GM18907 (cell line): ENCODE measurements around the gene FBXW9.
"Not testable (repeated sequence)": the region's sequence is repeated elsewhere in the genome, so short reads cannot be mapped to it uniquely, and the experiment has no call there.

ENCODE experiments used
- ATAC-seq: cut with Tn5 transposase; IDR thresholded peaks from one replicate; pipeline ENCODE4 v1.9.1; 2021; ENCODE audit warnings: mild to moderate bottlenecking, moderate library complexity; ENCODE audit not compliant: unreplicated experiment

The FBXW9 gene

DNA sequence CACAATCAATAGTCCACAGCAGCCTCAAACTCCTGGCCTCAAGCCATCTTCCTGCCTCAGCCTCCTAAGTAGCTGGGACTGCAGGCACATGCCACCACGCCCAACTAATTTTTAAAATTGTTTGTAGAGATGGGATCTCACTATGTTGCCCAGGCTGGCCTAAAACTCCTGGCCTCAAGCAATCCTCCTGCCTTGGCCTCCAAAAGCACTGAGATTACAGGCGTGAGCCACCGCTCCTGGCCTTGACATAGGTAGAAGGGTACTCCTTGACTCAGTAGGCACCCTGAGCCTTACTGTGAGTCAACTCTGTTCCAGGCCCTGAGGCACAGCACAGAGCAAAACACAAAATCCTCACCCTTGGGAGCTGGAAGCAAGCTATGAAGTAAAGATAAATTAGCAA lies 19.5 kb upstream of the FBXW9 start:
- no peak for ATAC-seq

GRCh38 chr19:12715102-12715501 lies 18.7 kb upstream of the FBXW9 start:
- no peak for ATAC-seq

- ATAC-seq: not testable (repeated sequence)
Observed at GRCh38 chr19:12713304-12713703, 16.9 kb upstream of the FBXW9 start.

DNA sequence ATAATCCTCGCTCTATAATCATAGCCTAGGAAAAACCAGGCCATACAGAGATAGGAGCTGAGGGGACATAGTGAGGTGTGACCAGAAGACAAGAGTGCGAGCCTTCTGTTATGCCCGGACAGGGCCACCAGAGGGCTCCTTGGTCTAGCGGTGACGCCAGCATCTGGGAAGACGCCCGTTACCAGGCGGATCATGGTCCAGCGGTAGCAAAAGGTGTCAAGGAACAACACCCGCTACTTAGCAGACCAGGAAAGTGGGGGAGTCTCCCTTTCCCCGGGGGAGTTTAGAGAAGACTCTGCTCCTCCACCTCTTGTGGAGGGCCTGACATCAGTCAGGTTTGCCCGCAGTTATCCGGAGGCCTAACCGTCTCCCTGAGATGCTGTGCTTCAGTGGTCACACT lies 15.6 kb upstream of the FBXW9 start:
- ATAC-seq: not testable (repeated sequence)

DNA sequence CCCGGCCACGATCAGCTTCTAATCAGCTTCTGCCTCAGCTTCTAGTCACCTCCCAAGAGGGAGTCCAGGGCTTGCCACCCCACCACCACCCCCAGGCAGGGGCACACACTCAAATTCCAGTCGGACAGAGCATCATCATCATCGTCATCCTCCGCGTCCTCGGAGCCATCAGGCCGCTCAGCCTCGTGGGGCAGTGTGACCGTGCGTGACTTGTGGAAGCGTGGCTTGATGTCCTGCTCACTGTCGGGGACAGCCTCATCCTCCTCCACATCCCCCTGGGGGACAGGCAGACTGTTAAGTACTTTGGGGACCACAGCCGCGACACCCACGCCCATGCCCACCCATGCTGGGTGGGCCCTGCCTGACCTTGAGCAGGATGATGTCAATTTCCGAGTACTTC lies 14.8 kb upstream of the FBXW9 start:
- no peak for ATAC-seq

DNA sequence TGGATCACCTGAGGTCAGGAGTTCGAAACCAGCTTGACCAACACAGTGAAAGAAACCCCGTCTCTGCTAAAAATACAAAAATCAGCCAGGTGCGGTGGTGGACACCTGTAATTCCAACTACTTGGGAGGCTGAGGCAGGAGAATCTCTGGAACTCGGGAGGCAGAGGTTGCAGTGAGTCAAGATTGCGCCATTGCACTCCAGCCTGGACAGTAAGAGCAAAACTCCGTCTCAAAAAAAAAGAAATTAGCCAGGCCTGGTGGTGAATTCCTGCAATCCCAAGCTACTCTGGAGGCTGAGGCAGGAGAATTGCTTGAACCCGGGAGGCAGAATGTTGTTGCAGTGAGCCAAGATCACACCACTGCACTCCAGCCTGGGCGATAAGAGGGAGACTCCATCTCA lies 12.2 kb upstream of the FBXW9 start:
- ATAC-seq: no peak

DNA sequence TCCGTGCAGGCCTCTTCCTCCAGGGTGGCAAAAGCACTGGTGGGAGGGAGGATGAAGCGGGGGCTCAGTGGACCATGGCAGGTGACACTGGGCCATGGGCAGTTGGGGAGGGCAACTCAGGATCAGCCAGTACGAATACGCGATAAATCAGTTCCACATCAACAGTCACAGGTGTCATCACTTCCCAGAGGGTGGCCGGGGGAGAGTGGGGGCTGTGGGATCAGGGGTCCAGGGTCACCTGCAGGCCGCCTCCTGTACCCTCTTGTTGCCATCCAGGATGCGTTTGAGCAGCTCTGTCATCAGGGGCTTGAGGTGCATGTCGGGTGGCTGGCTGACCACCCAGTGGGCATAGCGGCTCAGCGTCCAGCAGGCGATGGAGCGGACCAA lies 9.9 kb upstream of the FBXW9 start:
- no peak for ATAC-seq

DNA sequence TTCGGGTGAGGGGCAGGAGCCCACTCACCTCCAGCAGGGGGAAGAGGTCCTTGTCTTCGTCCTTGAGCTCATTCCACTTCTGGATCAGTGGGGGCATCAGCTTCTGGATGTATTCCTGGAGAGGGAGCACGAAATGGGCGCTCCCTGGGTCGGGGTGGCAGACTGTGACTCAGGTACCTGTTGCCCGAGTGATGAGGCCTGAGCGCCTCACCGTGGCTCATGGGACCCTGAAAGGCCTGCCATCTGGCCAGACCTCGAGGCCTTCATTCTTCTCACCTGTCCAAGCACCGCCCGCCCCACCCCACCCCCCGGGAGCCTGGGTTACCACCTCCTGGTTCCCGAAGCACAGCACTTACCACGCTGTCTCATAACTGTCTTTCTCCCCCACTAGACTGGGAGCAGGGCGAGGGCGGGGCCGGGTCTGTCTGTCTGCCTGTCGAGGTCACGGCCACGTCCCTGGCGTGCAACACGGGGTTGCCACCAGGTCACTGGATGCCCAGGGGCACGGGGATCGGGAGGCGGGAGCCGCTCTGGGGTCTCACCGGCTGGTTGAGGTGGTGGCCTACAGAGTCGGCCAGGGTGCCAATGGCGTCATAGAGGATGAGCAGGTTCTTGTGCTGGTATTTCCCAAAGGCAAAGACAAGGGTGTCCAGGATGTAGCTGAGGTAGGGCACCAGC lies 9.4 kb upstream of the FBXW9 start:
- ATAC-seq: no peak

- no peak for ATAC-seq
Observed at GRCh38 chr19:12705169-12705568, 8.7 kb upstream of the FBXW9 start.

GRCh38 chr19:12703046-12703445 lies 6.6 kb upstream of the FBXW9 start:
- no peak for ATAC-seq

- no peak for ATAC-seq
Observed at GRCh38 chr19:12701596-12702282, 5.3 kb upstream of the FBXW9 start.

GRCh38 chr19:12698138-12698537 lies 1.7 kb upstream of the FBXW9 start:
- no peak for ATAC-seq

- not testable (repeated sequence) for ATAC-seq
Observed at GRCh38 chr19:12697425-12697824, 994 bp upstream of the FBXW9 start.

DNA sequence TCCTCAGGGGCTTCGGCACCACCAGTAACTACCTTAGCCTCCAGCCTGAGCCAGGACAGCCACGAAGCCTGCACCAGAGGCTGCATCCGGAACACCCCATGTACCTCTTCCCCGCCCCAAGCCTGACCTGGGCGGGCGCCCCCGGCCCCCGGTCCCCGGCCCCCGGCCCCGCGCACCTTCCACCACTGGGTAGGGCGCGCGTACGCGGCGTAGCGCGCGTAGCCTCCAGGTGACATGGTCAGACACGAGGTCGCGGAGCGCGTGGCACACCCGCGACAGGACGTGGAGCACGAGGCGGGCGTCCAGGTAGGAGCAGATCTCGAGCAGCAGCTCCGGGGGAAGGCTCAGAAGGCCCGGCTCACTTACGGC lies 450 bp downstream of the FBXW9 start:
- ATAC-seq: peak; percentile 9

DNA sequence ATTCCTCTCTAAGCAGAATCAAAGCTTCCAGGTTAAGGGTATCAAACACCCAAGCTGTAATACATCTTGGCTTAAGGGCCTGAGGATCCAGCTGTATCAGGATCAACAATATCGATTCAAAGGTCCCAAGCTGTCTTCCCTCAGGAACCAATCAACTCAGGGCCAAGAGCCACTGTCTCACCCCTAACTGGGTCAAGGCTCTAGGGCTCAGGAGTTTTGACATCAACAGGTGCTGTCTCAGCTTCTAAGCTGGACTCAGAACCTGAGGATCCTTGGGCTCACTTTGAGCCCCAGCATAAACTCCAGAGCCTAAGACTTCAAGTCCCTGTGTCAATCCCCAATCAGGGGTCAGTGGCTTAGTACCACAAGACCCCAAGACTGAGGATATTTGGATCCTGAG lies 917 bp downstream of the FBXW9 start:
- ATAC-seq: peak; percentile 4

DNA sequence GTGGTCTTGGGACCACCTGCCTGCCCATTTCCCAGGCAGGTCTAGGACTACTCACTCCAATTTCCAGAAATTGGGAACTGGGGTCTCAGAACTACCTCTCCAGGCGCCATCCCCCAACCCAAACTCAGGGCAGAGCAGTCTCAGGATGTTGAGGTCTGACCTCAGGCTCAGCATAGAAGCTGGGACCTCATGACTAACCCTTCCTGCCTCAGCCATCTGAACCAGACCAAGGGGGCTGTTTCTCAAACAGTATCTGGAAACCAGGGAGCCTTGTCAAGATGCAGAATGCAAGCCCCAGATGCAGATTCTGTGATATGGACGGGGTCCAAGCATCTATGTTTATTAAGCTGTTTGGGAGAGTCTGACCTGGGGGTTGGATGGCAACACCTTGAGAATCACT lies 1.3 kb downstream of the FBXW9 start:
- ATAC-seq: no peak

DNA sequence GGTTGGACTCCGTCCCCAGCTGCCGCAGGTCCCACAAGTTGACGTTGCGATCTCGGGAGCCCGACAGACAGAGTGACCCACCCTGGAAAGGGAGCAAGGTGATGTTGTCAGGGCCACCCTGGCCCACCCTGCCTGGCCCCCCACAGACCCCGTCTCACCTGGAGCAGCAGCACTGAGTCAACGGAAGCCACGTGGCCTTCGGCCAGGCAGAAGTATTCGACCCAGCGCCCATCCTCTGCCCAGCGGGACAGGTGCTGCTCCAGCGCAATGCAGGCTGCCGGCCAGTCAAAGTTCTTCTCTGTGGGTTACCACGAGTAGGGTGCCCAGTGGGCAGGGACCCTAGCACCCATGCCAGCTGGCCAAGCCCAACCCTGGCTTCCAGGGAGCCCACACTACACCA lies 1.8 kb downstream of the FBXW9 start:
- ATAC-seq: no peak

GRCh38 chr19:12692960-12693359 lies 3.5 kb downstream of the FBXW9 start:
- no peak for ATAC-seq

DNA sequence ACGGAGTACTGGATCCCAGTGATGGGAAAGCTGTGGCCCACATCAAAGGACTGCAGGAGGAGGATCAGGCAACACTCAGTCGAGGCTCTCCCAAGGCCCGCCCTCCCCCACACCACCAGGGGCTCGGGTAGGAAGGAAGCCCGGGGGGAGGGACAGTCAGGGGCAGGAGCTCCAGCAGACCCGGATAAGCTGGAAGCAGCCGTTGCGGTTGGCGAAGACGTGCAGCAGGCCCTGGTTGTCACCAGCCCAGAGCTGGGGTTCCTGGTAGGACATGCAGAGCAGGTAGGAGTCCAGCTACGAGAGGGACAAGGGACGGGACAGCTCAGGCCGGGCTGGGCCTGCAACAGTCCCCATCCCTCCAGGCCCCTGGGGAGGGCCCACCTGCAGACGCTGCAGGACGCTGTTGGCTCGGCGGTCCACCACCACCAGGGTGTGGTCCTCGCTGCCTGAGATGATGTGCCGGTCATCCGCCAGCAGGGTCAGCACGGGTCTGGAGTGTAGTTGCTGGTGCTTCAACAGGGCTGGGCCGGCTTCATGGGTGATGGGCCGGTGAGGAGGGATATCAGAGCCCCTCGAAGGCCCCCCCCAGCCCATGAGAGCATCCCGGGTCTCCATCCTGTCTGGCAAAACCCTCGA lies 6.7 kb downstream of the FBXW9 start:
- no peak for ATAC-seq

- ATAC-seq: no peak
Observed at GRCh38 chr19:12689012-12689411, 7.4 kb downstream of the FBXW9 start.

- ATAC-seq: no peak
Observed at GRCh38 chr19:12687496-12688196, 8.8 kb downstream of the FBXW9 start, which contains the start of gene GNG14. Gene GNG14 (plus strand): TSS chr19:12687998. CDS start chr19:12688049, 51 bp downstream.

- no peak for ATAC-seq
Observed at GRCh38 chr19:12685831-12686230, 10.6 kb downstream of the FBXW9 start.
